Cardiac septum (tissue), 1 donor: Measurements from ENCODE around the gene KLHL22. TPM values are rescaled to one million over a fixed set of nuclear protein-coding genes. Genes with fewer than 3 reads are reported as not detected.
"Not testable (repeated sequence)": the region's sequence is repeated elsewhere in the genome, so short reads cannot be mapped to it uniquely, and the experiment has no call there.

Source experiments
- DNase-seq: peaks from one replicate; pipeline ENCODE4 v3.0.0-alpha.2; 2020; ENCODE audit warnings: low spot score
- intact Hi-C: fragments of 100-400 bp; cut with DNase I; formaldehyde crosslinking; loops from one replicate; pipeline ENCODE4 v1.14.0; 2022
- total RNA-seq: library from RNA; stranded (reverse); fragmentation: NEBNext Ultra II Directional; extraction: Animal tissue kit (Norgen Biotek cat#: 25700); gene quantifications from one replicate; pipeline ENCODE4 v1.2.1, GENCODE V29; 2021
- donor health status: DM: no; HTN: no; CAD: no.

Gene KLHL22
- total RNA-seq, 1 donor from 2014 or later: 16.8 TPM

GRCh38 chr22:20456064-20456721 is 39.4 kb downstream of the KLHL22 start:
- peak; percentile 91 for DNase-seq
- intact Hi-C loops: loop anchor here (1.0 kb wide), 1 partner anchor 38 kb away; no protein-coding TSS in a partner anchor

GRCh38 chr22:20455709-20456063 is 39.9 kb downstream of the KLHL22 start:
- no peak for DNase-seq
- intact Hi-C loops: loop anchor here (1.0 kb wide), 1 partner anchor 37 kb away; no protein-coding TSS in a partner anchor

- DNase-seq: no peak
- intact Hi-C loops: no loop called here
These were observed 42.4 kb downstream of the KLHL22 start for GRCh38 chr22:20453222-20453621.

GRCh38 chr22:20451920-20452319 is 43.7 kb downstream of the KLHL22 start:
- intact Hi-C loops: no loop called here
- DNase-seq: no peak

GRCh38 chr22:20451129-20451778 is 44.3 kb downstream of the KLHL22 start:
- intact Hi-C loops, DNase-seq: not testable (repeated sequence)

DNA sequence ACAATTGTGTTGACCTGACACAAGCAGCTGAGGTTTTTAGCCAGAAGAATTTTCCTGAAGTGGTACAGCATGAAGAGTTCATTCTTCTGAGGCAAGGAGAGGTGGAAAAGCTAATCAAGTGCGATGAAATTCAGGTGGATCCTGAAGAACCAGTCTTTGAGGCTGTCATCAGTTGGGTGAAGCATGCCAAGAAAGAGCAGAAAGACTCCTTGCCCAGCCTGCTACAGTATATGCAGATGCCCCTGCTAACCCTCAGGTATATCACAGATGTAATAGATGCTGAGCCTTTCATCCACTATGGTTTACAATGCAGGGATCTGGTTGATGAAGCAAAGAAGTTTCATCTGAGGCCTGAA is 45.1 kb downstream of the KLHL22 start:
- intact Hi-C loops: no loop called here
- no peak for DNase-seq

DNA sequence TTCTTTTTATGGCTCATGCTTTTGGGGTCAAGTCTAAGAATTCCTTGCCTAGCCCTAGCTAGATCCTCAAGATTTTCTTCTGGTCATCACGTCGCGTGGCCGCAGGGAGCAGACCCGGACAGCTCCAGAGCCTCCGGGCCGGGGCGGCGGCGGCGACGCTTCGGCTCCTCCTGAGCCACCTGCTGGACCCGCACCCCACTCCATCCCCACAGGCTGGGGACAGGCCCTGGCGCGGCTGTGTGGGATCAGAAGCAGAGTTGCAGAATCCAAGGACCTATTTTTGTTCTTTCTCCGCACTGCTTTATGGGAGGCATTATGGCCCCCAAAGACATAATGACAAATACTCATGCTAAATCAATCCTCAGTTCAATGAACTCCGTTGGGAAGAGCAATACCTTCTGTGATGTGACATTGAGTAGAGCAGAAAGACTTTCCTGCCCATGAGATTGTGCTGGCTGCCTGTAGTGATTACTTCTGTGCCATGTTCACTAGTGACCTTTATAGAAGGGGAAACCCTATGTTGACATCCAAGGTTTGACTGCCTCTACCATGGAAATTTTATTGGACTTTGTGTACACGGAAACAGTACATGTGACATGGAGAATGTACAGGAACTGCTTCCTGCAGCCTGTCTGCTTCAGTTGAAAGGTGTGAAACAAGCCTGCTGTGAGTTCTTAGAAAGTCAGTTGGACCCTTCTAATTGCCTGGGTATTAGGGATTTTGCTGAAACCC is 45.6 kb downstream of the KLHL22 start:
- intact Hi-C loops: no loop called here
- no peak for DNase-seq

DNA sequence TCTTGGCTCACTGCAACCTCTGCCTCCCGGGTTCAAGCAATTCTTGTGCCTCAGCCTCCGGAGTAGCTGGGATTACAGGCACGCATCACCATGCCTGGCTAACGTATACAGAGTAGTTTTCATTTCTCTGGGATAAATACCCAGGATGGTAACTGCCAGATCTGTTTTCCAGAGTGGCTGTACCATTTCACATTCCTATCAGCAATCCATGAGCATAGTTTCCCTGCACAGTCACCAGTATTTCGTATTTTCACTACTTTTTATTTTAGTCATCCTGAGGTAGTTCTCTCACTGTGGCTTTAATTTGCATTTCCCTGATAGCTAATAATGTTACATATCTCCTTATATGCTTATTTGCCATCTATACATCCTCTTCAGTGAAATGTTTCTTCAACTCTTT is 47.0 kb downstream of the KLHL22 start:
- DNase-seq: no peak

GRCh38 chr22:20446383-20446970 is 49.1 kb downstream of the KLHL22 start:
- DNase-seq: no peak
- intact Hi-C loops: no loop called here

More for the DNA sequence above, 47.0 kb downstream of the KLHL22 start:
- intact Hi-C loops: no loop called here

DNA sequence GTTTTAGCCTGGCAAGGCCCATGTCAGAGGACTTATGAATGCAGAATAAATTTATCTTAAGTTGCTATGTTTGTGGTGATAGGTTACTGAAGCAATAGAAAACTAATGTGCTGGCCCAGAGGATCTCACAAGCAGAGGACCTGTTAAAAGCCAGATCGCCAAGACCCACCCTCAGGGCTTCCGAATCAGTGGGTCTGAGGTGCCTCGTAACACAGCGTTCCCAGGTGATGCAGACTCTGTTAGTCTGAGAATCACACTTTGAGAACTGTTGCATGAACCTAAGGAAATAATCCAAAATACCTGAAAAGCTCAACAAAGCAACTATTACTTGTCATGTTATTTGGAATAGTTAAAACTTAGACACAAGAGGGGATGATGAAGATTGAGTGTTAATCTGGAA is 51.3 kb downstream of the KLHL22 start:
- no peak for DNase-seq
- intact Hi-C loops: no loop called here

DNA sequence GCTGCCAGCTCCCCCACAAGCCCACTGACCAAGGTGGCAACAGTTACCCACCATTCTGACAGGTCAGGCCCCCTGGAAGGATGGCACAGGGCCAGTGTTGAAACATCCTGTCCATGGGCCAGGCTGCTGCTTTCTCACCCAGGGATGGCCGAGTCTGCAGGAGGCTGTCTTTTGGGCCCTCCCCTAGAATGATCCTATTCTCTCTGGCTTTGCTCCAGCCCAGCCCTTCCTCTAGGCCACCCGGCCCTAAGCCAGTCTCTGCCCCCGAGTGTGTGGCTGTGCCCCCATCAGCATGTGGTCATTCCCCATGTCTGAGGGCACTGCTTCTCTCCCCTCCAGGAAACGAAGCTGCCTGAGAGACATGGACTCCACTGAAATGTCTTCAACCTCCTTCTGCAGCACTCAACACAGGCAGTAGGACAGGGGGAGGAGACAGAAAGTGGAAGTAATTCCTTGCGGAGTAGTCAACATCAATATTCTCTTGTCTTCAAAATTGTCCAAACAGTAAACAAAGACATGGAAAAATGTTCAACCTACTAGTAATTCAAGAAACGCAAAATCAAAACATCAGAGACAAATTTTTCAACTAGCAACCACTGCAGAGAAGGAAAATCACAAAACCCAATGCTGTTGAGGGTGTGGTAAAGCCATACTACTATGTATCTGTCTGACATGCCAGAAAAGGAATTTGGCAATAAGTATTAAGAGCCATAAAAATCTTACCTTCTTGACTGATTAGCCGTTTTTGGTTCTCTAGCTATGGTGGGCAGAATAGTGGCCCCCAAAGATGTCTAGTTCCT is 52.9 kb downstream of the KLHL22 start:
- intact Hi-C loops: no loop called here
- no peak for DNase-seq

GRCh38 chr22:20441631-20442484 is 53.7 kb downstream of the KLHL22 start:
- DNase-seq: no peak
- intact Hi-C loops: no loop called here

DNA sequence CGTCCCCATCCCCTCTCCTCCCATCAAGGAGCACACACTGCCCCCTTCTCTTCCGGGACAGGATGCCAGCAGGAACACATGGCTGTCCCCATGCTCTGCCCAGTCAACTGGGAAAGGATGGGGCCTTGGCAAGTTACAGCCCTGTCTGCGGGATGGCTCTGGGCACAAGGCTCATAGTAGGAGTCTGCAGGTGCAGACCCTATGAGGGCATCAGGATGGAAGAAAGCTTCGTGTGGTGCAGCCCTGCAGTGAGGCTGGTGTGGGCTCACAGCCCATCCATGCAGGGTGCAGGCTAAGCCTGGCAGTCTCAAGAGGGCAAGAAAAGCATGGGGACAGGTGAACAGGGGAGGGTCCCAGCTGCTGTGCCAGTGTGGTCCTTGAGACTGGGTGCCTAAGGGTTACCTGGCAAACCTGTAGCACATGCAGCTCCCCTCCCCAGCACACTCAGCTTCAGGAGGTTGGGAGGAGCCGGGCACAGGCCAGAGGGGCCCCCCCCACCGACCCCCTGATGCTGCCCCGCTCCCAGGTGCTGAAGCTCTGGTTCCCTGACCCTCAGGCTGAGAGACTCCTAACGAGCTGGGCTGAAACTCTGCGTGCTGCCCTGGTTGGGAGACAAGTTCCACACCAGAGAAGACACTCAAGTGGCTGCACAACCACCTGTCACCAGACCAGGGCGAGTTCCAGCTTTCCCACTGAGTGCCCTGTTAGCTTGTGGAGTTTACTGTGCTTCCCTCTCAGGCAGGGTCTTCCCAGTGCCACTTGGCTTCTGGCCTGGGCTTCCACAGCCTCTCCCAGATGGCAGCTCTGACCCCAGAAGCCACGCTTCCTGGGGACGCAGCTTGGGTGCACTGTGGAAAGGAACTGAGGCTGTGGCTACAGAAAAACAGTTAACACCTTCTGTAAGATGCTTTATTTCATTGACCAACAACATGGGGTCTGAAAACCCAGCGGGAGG is 54.7 kb downstream of the KLHL22 start:
- intact Hi-C loops: no loop called here
- DNase-seq: peak; percentile 31

DNA sequence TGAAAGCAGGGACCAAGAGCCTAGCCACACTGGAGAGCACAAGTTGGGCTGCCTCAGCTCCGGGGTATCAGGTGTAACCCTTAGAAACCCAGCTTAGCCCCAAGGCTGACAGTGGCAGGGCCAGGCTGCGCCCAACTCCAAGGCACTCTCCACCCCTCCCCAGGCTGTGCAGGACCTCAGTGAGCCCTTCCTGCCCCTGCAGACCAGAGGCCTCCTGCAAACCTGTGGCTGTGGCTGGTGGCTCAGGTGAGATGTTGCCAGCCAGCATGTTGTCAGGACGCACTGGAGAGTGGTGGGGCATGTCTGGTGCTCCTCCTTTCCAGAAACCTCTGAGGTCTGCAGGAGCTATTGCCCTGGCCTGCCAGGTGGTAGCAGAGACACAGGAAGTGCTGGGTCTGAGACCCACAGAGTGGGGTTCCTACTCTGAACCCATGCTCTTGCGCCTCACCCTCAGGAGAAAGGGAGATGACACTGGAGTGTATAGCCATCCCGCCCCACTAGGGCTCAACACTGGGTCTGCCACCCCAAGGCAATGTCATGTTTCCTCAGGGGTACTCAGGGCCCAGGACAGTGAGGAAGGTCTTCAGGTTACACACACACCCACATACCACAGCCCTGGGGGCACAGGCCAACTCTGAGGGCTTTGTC is 55.5 kb downstream of the KLHL22 start:
- no peak for DNase-seq
- intact Hi-C loops: no loop called here

DNA sequence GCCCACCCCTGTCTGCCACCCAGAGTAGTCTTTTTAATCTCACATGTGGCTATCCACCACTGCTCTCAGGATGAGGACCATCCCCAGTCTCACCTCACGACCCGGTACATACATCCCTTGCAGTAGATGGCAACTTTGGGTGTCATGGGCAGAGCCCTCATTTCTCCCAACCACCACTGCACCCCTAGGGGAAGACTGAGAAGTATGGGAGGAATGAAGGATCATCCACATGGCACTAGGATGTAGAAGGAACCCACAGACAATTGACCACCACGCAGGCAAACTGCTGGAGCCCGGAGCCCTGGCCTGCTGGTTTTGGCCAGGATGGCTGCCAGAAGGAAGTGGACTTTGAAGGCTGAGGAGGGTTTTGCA is 56.1 kb downstream of the KLHL22 start:
- peak; percentile 29 for DNase-seq
- intact Hi-C loops: no loop called here

DNA sequence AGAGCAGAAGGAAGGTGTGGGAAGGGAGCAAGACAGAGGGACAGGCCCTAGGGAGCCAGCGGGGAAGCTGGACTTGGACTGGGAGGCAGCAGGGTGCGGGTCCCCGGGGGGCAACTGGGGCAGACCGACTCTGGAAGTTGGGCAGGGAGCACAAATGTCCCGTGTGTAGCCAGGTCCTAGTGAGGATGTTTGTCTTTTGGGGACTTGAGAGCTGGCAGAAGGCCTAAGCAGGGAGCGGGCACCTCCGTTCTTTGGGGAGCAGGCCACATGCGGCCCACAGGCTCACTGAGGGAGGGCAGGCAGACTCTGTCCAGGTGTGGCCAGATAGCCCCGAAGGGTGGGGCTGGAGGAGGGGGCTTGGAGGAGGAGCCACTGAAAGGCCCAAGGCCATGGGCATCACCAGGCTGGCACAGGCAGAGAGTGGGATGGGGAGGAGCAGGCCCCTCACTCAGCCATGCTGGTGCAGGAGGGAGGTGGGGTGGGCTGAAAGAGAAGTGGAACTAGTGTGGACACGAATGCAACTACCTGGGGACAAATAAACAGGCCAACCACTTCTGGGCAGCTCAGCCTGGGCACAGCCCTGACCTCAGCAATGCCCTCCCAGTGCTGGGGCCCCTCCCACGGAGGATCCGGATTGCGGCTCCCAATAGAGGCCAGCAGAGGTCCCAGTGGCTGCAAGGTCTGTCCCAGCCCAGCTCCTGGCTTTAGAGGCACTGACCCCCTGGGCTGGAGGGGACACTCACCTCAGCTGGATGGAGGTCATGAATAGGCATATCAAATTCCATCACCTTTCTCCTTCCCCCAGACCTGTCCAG is 56.7 kb downstream of the KLHL22 start:
- DNase-seq: peak; percentile 70
- intact Hi-C loops: no loop called here

DNA sequence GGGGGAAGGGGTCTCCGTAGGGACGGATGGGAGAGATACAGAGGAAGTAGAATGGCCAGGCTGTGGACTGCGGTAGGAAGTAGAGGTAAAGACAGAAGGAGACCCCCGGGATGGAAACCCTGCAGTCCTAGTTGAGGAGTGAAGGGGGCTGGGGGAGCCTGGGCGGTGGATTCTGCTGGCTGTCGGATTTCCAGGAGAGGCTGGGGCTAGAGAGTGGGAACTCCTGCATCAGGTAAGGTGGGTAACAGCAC is 57.2 kb downstream of the KLHL22 start:
- intact Hi-C loops: no loop called here

More for the DNA sequence above, 57.2 kb downstream of the KLHL22 start:
- DNase-seq: peak; percentile 50
